GM21528 (cell line): ENCODE data around the gene SLC66A1.
A peak's percentile ranks its signal among the peaks of the same experiment; 100 is the strongest.
"Not testable (repeated sequence)": the region's sequence is repeated elsewhere in the genome, so short reads cannot be mapped to it uniquely, and the experiment has no call there.

Experiments
- ATAC-seq: cut with Tn5 transposase; IDR thresholded peaks from one replicate; pipeline ENCODE4 v1.9.1; 2021; ENCODE audit warnings: mild to moderate bottlenecking, moderate library complexity; ENCODE audit not compliant: unreplicated experiment, low FRiP score

SLC66A1 gene, protein sequence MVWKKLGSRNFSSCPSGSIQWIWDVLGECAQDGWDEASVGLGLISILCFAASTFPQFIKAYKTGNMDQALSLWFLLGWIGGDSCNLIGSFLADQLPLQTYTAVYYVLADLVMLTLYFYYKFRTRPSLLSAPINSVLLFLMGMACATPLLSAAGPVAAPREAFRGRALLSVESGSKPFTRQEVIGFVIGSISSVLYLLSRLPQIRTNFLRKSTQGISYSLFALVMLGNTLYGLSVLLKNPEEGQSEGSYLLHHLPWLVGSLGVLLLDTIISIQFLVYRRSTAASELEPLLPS

DNA sequence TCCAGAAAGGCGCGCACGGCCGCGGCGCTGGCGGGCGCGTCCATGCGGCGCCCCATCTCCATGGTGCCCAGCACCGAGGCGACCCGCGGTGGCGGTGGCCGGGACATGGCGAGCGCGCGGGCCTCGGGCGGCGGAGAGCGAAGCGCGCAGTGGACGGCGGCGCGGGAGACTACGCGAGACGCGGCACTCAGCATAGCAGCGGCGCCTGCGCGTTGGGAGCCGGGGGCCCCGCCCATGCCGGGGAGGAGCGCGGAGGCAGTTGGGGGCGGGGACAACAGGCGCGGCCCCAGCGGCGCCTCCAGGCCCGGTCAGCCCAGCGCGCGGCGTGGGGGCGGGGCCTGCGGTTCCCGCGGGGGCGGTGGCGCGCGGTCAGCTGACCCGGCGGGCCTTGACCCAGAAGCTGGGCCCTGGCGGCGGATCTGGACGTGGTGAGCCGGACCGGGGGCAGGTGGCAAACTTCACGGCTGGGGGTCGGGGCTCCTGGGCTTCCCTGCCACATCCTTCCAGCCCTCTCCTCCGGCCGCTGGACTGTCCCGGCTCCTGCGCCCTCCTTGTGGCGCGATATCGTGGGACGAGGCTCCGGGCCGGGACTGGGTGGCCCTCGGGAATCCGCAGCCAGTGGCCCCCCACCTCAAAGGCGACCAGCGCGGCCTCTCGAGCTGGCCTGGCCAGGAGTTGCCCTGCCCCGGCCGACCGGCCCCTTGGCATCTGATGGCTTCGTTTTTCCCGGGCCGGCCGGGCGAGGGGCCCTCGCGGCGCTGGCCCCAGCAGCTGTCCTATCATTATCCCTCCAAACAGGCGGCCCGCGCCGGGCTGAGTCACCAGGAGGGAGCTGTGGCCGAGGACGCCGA is at the start of gene SLC66A1, which contains the start of gene AKR7A2:
SLC66A1 (plus strand) TSS at position 396 of the 851 bp plus-strand sequence. CDS start 5,352 bp downstream, outside the sequence.
AKR7A2 (minus strand) TSS at position 214 of the 851 bp plus-strand sequence; CDS start at position 194, 20 bp downstream.
- peak; percentile 77 for ATAC-seq

DNA sequence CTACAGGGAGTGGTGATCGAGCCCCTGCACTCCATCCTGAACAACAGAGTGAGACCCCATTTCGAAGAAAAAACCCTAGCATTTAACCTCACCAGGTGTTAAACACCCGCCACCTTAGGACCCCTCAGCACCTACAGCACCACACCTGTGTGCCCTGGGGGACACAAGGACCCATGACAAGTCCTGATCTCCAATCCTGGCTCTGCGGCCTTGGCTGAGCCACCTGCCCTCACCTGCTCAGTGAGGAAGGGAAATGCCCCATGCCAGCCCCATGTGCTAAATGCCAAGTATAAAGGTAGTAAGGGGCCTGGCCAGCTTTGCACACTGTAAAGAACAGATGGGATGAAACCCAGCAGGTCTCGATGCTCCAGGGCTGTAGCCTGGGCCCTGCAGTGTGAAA is 49.4 kb upstream of the SLC66A1 start:
- no peak for ATAC-seq

DNA sequence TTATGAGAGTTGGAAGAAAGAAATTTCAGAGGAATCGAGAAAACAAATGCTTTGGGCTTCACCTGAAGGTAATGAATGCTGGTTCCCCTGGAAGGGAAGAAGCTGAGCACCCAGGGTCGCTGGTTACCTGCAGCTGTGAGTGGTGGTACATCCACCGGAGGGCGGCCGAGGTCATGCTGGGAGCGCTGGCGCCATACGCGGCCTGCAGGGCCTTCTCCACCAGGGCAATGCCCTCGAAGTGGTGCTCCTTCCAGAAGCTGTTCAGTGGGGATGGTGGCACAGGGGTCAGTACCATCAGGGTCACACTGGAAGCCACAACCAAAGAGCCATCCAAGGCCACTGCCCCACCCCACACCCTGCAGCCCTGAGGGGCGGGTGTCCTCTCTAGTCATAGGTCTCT is 43.7 kb upstream of the SLC66A1 start:
- ATAC-seq, result no peak

DNA sequence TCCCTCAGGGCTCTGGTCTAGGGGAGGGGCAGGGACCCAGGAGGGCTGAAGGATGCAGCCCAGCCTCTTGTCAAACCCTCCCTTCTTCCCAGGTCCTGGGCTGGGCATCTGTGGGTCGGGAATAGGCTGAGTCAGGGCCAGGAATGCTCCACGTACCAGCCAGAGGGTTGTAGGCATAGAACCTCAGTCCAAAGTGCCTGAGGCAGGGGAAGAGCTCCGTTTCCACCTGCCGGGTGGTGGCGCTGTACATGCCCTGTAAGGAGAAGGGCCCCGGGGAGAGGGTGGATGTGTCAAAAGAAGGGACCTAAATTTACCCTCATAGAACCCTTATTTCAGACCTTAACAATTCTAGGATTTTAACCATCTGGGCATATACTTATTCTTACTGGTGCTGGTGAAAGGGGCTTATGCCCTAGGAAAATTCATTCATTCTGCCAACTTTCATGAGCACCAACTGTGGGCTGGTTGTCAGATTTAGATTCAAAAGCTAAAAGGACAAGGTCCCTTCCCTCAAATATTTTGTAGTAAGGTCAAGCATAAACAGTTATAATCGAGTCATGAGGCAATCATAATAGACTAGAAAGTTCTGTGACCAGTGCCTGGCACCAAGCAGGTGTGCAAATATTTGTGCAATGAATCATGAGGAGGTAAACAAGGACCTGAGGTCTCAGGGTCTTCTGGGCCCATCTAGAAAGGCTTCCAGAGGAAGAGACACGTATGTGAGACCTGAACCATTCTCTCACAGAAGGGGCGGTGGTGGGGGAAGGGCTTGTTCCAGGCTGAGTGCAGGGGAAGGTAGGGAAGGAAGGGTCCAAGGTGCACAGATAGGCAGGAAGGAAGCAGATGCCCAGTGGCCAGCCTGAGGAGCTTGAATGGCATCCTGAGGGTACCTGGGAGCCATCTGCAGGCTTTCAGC is 42.4 kb upstream of the SLC66A1 start:
- ATAC-seq, result not testable (repeated sequence)

GRCh38 chr1:19270343-19270730 is 41.8 kb upstream of the SLC66A1 start:
- ATAC-seq, result not testable (repeated sequence)

DNA sequence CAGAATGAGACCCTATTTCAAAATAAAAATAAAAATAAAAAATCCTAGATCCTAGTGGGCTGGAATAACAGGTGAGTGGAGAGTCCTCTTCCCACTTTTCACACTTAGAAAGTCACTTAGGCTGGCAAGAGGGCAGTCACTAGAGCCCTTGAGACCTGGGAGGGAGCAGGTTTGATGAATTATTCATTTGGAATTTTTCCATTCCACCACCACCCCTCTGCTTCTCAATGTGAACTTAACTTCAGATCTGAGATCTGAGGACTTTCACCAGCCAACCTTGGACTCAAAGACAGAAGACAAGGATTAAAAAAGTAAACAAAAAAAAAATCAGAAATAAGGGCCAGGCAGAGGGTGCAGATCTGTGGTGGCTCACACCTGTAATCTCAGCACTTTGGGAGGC is 40.1 kb upstream of the SLC66A1 start:
- no peak for ATAC-seq

GRCh38 chr1:19273106-19273843 is 38.9 kb upstream of the SLC66A1 start:
- no peak for ATAC-seq

GRCh38 chr1:19273844-19274531 is 38.1 kb upstream of the SLC66A1 start:
- not testable (repeated sequence) for ATAC-seq

GRCh38 chr1:19274636-19275035 is 37.5 kb upstream of the SLC66A1 start:
- no peak for ATAC-seq

- ATAC-seq, result no peak
These were observed 28.2 kb upstream of the SLC66A1 start for GRCh38 chr1:19283891-19284290.

DNA sequence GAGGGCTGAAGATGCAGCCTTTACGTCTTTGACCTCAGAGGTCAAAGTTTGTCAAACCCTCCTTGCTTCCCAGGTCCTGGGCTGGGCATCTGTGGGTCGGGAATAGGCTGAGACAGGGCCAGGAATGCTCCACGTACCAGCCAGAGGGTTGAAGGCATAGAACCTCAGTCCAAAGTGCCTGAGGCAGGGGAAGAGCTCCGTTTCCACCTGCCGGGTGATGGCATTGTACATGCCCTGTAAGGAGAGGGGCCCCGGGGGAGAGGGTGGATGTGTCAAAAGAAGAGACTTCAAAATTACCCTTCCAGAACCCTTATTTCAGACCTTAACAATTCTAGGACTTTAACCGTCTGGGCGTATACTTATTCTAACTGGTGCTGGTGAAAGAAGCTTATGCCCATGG is 27.2 kb upstream of the SLC66A1 start:
- ATAC-seq, result no peak

DNA sequence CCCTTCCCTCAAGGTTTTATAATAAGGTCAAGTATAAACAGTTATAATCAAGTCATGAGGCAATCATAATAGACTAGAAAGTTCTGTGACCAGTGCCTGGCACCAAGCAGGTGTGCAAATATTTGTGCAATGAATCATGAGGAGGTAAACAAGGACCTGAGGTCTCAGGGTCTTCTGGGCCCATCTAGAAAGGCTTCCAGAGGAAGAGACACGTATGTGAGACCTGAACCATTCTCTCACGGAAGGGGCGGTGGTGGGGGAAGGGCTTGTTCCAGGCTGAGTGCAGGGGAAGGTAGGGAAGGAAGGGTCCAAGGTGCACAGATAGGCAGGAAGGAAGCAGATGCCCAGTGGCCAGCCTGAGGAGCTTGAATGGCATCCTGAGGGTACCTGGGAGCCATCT is 26.8 kb upstream of the SLC66A1 start:
- not testable (repeated sequence) for ATAC-seq

- ATAC-seq, result not testable (repeated sequence)
These were observed 26.3 kb upstream of the SLC66A1 start for GRCh38 chr1:19285807-19286206.

DNA sequence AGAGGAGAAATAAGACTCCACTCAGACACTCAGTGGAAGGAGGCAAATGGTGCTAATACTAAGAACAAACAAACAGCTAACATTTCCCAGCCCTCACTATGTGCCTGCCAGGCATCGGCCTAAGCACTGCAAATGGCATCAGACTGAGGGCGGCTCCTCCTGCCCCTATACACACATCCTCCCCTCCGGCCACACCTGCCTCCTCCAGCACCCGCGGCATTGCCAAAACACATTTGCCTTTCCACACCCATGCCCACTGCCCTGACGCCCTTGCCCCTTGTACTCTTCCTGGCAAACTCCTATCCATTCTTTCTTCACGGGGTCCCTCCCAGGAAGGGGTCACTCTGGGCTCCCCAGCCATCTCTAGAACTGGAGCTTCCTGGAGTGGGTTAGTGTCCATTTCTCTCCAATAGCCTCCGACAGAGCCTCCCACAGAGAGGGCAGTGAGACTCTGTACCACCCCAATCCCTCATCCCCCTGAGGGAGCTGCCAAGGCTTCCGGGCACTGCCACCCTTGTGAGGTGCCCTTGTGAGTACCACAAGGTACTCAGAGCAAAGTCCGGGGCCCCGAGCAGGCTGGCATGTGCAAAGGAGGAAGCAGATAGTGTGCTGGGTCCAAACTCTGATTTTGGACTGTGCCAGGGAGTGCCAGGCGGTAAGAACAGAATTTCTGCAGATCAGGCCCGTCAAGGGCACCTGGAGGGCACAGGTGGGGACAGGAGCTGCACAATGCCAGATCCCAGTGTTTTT is 24.5 kb upstream of the SLC66A1 start:
- ATAC-seq, result no peak

GRCh38 chr1:19288324-19289241 is 23.5 kb upstream of the SLC66A1 start, which contains the start of gene AKR7A3:
TSS of gene AKR7A3 (minus strand) at chr1:19288770. CDS start at chr1:19288709, 61 bp downstream.
- ATAC-seq, result not testable (repeated sequence)

- no peak for ATAC-seq
These were observed 22.9 kb upstream of the SLC66A1 start for GRCh38 chr1:19289244-19289643.

DNA sequence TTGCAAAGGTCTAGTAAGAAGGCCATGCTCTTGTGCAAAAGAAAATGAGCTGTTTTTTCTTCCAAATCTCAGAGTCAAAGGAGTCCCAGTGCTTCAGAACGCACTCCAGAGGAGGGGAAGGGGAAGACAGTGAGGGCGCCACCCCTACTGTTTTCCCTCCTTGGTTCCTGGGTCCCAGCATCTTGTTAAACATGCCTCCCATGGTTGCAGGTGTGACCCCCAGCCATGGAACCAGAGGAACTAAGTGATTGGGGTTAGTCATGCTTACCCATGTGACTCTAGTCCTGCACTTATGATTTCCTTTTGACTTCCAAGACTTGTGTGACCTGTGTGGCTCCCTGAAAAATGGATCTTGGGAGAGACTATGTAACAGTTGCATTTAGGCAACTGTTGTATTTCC is 17.5 kb upstream of the SLC66A1 start:
- no peak for ATAC-seq
